ACC112 (cell line): Measurements from ENCODE around the gene SFXN3.

Experiments used
- H2AFZ ChIP-seq: fragments of 200-600 bp; sonication (generic); one replicate; pipeline ENCODE4 v1.6.0; 2017; ENCODE audit warnings: antibody characterized with exemption, low read length; ENCODE audit not compliant: unreplicated experiment
- H3K27ac ChIP-seq: fragments of 200-600 bp; sonication (generic); 2 replicates; pipeline ENCODE4 v1.5.1; 2014; ENCODE audit warnings: low read depth, mild to moderate bottlenecking, antibody characterized with exemption, low read length, moderate library complexity
- H3K27me3 ChIP-seq: fragments of 200-600 bp; sonication (generic); 2 replicates; pipeline ENCODE4 v1.6.1; 2014; ENCODE audit warnings: mild to moderate bottlenecking, antibody characterized with exemption, low read length, moderate library complexity, mixed read lengths; ENCODE audit not compliant: insufficient read depth
- H3K36me3 ChIP-seq: fragments of 200-600 bp; sonication (generic); 2 replicates; pipeline ENCODE4 v1.6.1; 2016; ENCODE audit warnings: mild to moderate bottlenecking, antibody characterized with exemption, low read length, moderate library complexity, mixed read lengths; ENCODE audit not compliant: insufficient read depth
- H3K4me1 ChIP-seq: fragments of 200-600 bp; sonication (generic); one replicate; pipeline ENCODE4 v1.6.1; 2016; ENCODE audit warnings: low read length, mixed read lengths; ENCODE audit not compliant: insufficient read depth, unreplicated experiment, control insufficient read depth
- H3K4me3 ChIP-seq: fragments of 200-600 bp; sonication (generic); 2 replicates; pipeline ENCODE4 v1.5.1; 2014; ENCODE audit warnings: mild to moderate bottlenecking, low read depth, low read length
- H3K79me2 ChIP-seq: fragments of 200-600 bp; sonication (generic); one replicate; pipeline ENCODE4 v1.6.0; 2016; ENCODE audit warnings: low read length; ENCODE audit not compliant: control insufficient read depth, unreplicated experiment, insufficient read depth

Gene SFXN3

GRCh38 chr10:101008823-101009423 is 22.1 kb upstream of the SFXN3 start:
- Histone ChIP-seq H3K79me2 (peaks cover under 1% of the 10 kb centered on the region), H3K36me3 (peaks cover 8% of the 10 kb centered on the region; the same call in 1 of the 2 replicates), H3K27ac (no peak overlapping the region), H3K4me3 (no peak overlapping the region), H3K27me3 (no peaks in the 10 kb centered on the region), H2AFZ (no peak overlapping the region), H3K4me1 (peaks cover 26% of the 10 kb centered on the region)

DNA sequence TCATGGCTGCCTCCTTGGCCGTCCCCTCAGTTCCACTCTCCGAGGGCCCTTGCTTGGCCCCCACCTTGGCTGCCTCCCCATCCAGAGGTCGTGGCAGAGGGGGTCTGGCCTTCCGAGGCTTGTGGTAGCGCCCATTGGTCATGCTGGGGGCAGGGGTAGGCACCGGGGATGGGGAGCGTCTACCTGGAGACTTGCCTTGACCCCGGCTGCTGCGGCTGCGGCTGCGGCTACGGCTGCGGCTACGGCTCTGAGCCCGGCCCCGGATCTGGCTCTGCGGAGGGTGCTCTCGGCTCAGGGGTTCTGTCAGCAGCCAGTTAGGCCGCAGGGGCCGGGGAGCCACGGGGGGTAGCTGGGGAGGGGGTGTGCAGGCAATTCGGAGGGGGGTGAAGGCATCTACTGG is 20.7 kb upstream of the SFXN3 start:
- Histone ChIP-seq H3K79me2 (no peaks in the 10 kb centered on the region), H2AFZ (no peak overlapping the region), H3K4me3 (no peak overlapping the region), H3K27ac (no peak overlapping the region), H3K4me1 (peaks cover 35% of the 10 kb centered on the region), H3K27me3 (no peaks in the 10 kb centered on the region), H3K36me3 (peaks cover 8% of the 10 kb centered on the region; the same call in 1 of the 2 replicates)

GRCh38 chr10:101011517-101012423 is 19.3 kb upstream of the SFXN3 start:
- no peaks in the 10 kb centered on the region for H3K27me3 ChIP-seq
- no peak overlapping the region for H2AFZ ChIP-seq
- H3K36me3 ChIP-seq = no peaks in the 10 kb centered on the region
- H3K79me2 ChIP-seq = no peaks in the 10 kb centered on the region
- H3K27ac ChIP-seq = no peak overlapping the region
- no peak overlapping the region for H3K4me3 ChIP-seq
- H3K4me1 ChIP-seq = peaks cover 37% of the 10 kb centered on the region

DNA sequence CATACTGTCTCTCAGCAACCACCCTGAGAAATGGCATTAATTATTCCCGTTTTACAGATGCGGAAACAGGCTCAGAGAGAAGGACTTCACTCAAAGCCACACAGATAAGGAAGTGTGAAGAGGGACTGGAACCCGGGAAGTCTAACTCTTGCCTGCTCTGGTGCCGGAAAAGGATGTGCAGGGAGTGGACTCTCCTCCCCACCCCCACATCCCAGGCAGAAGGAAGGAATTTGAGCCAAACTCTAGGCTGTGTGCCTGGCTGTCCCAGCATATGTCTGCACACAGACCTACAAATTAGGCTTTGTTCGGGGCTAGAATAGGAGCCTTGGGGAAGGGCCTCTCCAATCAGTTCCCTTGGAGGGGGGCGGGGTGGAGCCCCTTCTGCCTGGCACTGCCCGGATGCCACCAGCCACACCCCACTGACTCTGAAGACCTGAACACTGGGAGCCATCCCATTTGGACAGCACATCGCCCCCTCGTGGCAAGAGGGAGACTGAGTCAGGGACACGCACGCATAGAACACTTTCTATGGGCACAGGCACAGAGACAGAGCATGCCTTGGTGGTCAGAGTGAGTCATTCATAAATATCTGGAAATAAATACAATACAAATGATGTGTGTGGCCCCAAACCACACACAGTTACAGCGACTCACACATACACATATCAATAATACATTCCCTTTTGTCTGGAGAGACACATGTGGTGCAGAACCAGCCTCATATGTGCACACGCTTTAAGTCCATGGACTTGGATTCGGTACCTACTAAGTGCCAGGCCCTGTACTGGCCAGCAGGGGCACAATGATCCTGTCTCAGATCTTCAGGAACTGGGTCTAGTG is 18.3 kb upstream of the SFXN3 start:
- H3K36me3 ChIP-seq = no peaks in the 10 kb centered on the region
- no peaks in the 10 kb centered on the region for H3K27me3 ChIP-seq
- H3K27ac ChIP-seq = peak overlapping the region; percentile 8; the same call in 1 of the 2 replicates
- H3K4me1 ChIP-seq = peaks cover 29% of the 10 kb centered on the region
- H3K4me3 ChIP-seq = no peak overlapping the region
- no peaks in the 10 kb centered on the region for H3K79me2 ChIP-seq
- H2AFZ ChIP-seq = no peak overlapping the region

GRCh38 chr10:101013365-101013825 is 17.6 kb upstream of the SFXN3 start:
- peak overlapping the region; percentile 8; the same call in 1 of the 2 replicates for H3K27ac ChIP-seq
- no peaks in the 10 kb centered on the region for H3K27me3 ChIP-seq
- peaks cover 23% of the 10 kb centered on the region for H3K4me1 ChIP-seq
- H3K79me2 ChIP-seq = no peaks in the 10 kb centered on the region
- no peak overlapping the region for H3K4me3 ChIP-seq
- no peak overlapping the region for H2AFZ ChIP-seq
- no peaks in the 10 kb centered on the region for H3K36me3 ChIP-seq

DNA sequence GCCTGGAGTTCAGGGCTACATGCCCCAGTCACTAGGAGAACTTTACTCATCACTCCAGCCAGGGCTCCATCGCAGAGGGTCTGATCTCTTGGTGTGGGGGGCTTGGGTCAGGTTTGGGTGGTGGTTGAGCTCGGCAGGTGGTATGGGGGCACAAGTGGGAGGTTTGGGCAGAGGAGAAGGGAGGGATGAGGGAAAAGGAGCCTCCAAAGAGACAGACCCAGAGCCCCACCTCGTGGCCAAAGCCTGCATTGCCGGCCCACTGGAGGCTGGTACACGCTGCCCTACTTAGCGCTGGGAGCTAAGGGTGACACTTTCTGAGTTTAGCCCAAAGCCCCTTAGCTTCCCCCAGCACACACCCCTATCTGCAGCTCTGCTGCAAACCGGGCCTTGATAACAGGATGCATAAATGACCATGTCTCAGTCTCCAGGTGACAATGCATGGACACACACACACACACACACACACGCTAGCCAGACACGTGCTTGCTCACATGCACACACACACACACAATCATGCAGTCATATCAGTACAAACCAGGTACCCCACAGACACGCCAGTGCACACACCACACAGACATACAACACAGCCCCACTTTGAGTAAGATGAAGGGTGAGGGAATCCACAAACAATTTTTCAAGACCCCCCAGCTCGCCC is 16.7 kb upstream of the SFXN3 start:
- H3K27ac ChIP-seq = peak overlapping the region; percentile 28; the same call in 1 of the 2 replicates
- H2AFZ ChIP-seq = no peak overlapping the region
- no peaks in the 10 kb centered on the region for H3K27me3 ChIP-seq
- no peak overlapping the region for H3K4me3 ChIP-seq
- no peaks in the 10 kb centered on the region for H3K79me2 ChIP-seq
- H3K36me3 ChIP-seq = no peaks in the 10 kb centered on the region
- H3K4me1 ChIP-seq = peaks cover 22% of the 10 kb centered on the region

- H3K27me3 ChIP-seq = no peaks in the 10 kb centered on the region
- no peaks in the 10 kb centered on the region for H3K79me2 ChIP-seq
- no peak overlapping the region for H3K4me3 ChIP-seq
- no peaks in the 10 kb centered on the region for H3K36me3 ChIP-seq
- H3K27ac ChIP-seq = peak overlapping the region; percentile 28; the same call in 1 of the 2 replicates
- H2AFZ ChIP-seq = no peak overlapping the region
- H3K4me1 ChIP-seq = peaks cover 22% of the 10 kb centered on the region
These were observed 16.0 kb upstream of the SFXN3 start for GRCh38 chr10:101014966-101015581.

DNA sequence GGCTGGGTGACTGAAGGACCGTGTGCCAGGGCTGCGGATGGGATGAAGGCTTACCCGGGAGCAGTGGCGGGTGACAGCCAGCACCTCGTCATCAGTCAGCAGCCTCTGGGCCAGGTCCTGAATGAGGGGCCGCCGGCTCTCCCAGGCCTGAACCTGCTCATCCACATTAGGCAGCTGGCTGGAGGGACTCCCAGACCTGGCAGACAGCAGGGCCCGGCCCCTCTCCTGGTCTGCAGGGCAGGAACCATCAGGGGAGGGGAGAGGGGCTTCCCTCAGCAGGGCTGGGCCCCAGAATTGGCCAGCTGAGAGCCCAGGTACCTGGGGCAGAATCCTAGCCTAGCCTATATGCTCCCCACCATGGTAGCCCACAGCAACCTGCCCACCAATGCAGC is 15.5 kb upstream of the SFXN3 start:
- Histone ChIP-seq H3K27ac (no peak overlapping the region), H3K36me3 (no peaks in the 10 kb centered on the region), H3K4me1 (peaks cover 22% of the 10 kb centered on the region), H3K27me3 (no peaks in the 10 kb centered on the region), H2AFZ (no peak overlapping the region), H3K4me3 (no peak overlapping the region), H3K79me2 (no peaks in the 10 kb centered on the region)

DNA sequence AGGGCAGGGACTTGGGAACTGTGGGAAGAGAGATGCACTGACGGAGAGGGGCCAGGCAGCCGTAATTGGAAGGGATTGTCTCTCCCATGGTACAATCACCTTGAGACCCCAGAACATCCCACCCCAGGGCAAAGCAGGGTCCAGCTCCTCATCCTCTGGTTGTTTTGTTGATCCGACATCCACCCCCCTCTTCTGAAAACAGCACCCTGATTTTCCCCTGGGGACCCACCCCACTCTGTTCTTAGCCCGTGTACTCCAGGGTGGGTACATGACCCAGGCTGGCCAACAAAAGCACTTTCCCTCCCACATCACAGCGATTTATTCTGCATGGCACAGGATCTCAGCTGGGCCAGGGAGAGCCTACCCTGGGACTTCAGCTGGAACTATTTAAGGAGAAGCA is 14.2 kb upstream of the SFXN3 start:
- Histone ChIP-seq H3K36me3 (no peaks in the 10 kb centered on the region), H3K79me2 (no peaks in the 10 kb centered on the region), H3K4me1 (peaks cover 22% of the 10 kb centered on the region), H2AFZ (no peak overlapping the region), H3K27ac (no peak overlapping the region), H3K27me3 (no peaks in the 10 kb centered on the region), H3K4me3 (no peak overlapping the region)
